ENCODE results near the gene CCR5AS.
"Not testable (repeated sequence)": the region's sequence is repeated elsewhere in the genome, so short reads cannot be mapped to it uniquely, and the experiment has no call there.

Gene CCR5AS

DNA sequence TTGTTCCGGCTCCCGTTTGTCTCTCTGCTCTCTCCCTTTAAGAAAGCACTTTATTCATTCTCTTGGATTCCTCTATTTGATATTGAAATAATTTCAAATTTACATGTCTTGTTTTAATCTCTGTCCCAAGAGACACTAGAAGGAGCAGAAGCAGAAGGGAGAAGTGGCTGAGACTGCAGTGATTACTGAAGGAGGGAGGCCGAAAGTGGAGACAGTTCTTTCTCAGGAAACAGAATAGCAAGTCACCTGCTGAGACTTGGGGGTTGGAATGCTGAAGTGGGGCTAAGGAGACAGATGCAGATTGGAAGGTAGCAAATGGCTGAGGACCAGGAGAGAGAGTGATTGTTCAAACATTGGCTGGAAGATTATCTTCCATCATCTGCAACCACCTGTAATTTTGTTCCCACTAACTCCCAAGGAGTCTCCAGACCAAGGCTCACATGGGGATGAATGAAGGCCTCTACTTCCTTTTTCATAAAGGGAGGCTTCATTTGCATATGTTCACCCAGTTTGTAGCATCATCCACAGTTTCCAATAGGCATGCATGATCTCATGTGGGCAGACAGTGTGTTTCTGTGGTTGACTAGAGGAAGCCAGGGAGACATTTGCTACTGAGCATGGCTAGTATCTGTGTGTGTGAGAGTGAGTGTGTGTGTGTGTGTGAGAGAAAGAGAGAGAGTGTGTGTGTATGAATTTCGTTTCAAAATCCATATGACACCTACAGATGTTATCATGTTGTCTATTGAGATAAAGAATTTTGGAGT is 33.8 kb upstream of the CCR5AS start:
- peak overlapping the region; percentile 3 for H3K27ac Mint-ChIP-seq
- no peak overlapping the region for H3K4me3 Mint-ChIP-seq (ENCODE audit: low read depth)
- H3K27me3 Mint-ChIP-seq (ENCODE audit: low read depth) = peaks cover 13% of the 10 kb centered on the region
- no peaks in the 10 kb centered on the region for H3K9me3 Mint-ChIP-seq
- no peaks in the 10 kb centered on the region for H3K36me3 Mint-ChIP-seq (ENCODE audit: low read depth)
- peaks cover 18% of the 10 kb centered on the region for H3K4me1 Mint-ChIP-seq (ENCODE audit: low read depth)
- intact Hi-C loops (cut with micrococcal nuclease) = loop anchor here (2.0 to 5.0 kb wide), 3 partner anchors 68 to 344 kb away; partner anchors contain the start of gene CCR5
- peak; percentile 28 for DNase-seq (ENCODE audit: low spot score)

GRCh38 chr3:46438831-46439230 is 32.0 kb upstream of the CCR5AS start:
- Mint-ChIP-seq H3K4me1 (ENCODE audit: low read depth) (peaks cover 18% of the 10 kb centered on the region), H3K9me3 (no peaks in the 10 kb centered on the region), H3K27me3 (ENCODE audit: low read depth) (peaks cover 21% of the 10 kb centered on the region), H3K27ac (no peak overlapping the region), H3K36me3 (ENCODE audit: low read depth) (no peaks in the 10 kb centered on the region), H3K4me3 (ENCODE audit: low read depth) (no peak overlapping the region)
- intact Hi-C loops (cut with micrococcal nuclease) = no loop called here
- no peak for DNase-seq (ENCODE audit: low spot score)

GRCh38 chr3:46435081-46435726 is 28.3 kb upstream of the CCR5AS start:
- Mint-ChIP-seq H3K36me3 (ENCODE audit: low read depth) (no peaks in the 10 kb centered on the region), H3K4me1 (ENCODE audit: low read depth) (peaks cover 2% of the 10 kb centered on the region), H3K9me3 (peaks cover 11% of the 10 kb centered on the region), H3K4me3 (ENCODE audit: low read depth) (no peak overlapping the region), H3K27me3 (ENCODE audit: low read depth) (peaks cover 20% of the 10 kb centered on the region), H3K27ac (no peak overlapping the region)
- intact Hi-C loops (cut with micrococcal nuclease) = no loop called here
- no peak for DNase-seq (ENCODE audit: low spot score)

DNA sequence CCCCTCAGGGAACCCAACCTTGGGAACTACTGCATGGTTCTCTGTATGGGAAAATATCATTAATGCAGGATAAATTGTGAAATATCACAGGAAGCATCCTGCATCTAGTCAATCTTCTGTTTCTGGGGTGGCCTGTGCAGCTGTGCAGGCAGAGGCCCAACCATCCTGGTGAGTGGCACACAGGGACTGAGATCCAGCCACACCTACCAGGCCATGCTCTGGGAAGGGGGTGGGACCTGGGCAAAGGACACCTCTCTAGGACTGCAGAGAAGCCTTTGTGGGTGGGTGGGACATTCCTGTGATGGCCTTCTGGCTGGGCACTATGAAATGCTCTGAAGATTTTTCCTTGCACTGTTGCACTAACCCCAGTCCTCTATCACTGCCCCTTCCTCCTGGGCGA is 27.0 kb upstream of the CCR5AS start:
- peaks cover 11% of the 10 kb centered on the region for H3K9me3 Mint-ChIP-seq

DNA sequence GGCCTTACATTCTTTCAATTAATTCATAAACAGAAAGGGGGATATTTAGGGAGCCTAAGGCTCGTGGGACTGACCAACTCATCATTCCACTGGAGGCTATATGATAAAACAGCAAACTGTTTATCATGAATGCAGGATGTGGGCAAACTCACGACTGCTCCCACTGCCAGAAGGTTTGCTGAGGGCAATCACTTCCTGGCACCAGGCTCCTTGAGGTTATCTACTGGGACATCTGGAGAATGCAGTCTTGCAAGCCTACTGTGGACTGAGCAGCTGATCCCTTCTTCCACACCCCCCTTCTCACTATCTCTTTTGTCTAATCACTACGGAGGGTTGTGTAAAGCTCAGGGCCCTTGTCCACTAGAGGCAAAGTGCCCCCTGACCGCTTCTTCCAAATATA is 26.3 kb upstream of the CCR5AS start:
- H3K4me1 Mint-ChIP-seq (ENCODE audit: low read depth); H3K27ac Mint-ChIP-seq; H3K36me3 Mint-ChIP-seq (ENCODE audit: low read depth); intact Hi-C loops (cut with micrococcal nuclease); H3K4me3 Mint-ChIP-seq (ENCODE audit: low read depth); DNase-seq (ENCODE audit: low spot score): not testable (repeated sequence)
- Mint-ChIP-seq H3K27me3 (ENCODE audit: low read depth) (peaks cover 28% of the 10 kb centered on the region), H3K9me3 (peaks cover 11% of the 10 kb centered on the region)

More for the DNA sequence above, 27.0 kb upstream of the CCR5AS start:
- DNase-seq (ENCODE audit: low spot score) = no peak
- Mint-ChIP-seq H3K27me3 (ENCODE audit: low read depth) (peaks cover 24% of the 10 kb centered on the region), H3K4me1 (ENCODE audit: low read depth) (peaks cover 2% of the 10 kb centered on the region), H3K36me3 (ENCODE audit: low read depth) (no peaks in the 10 kb centered on the region), H3K27ac (no peak overlapping the region), H3K4me3 (ENCODE audit: low read depth) (no peak overlapping the region)
- intact Hi-C loops (cut with micrococcal nuclease) = no loop called here

GRCh38 chr3:46431905-46432304 is 25.0 kb upstream of the CCR5AS start:
- H3K4me3 Mint-ChIP-seq (ENCODE audit: low read depth); intact Hi-C loops (cut with micrococcal nuclease); DNase-seq (ENCODE audit: low spot score); H3K4me1 Mint-ChIP-seq (ENCODE audit: low read depth); H3K27ac Mint-ChIP-seq; H3K36me3 Mint-ChIP-seq (ENCODE audit: low read depth): not testable (repeated sequence)
- peaks cover 11% of the 10 kb centered on the region for H3K9me3 Mint-ChIP-seq
- peaks cover 24% of the 10 kb centered on the region for H3K27me3 Mint-ChIP-seq (ENCODE audit: low read depth)

GRCh38 chr3:46430879-46431278 is 24.0 kb upstream of the CCR5AS start:
- H3K4me1 Mint-ChIP-seq (ENCODE audit: low read depth); DNase-seq (ENCODE audit: low spot score); H3K27ac Mint-ChIP-seq; intact Hi-C loops (cut with micrococcal nuclease); H3K4me3 Mint-ChIP-seq (ENCODE audit: low read depth); H3K36me3 Mint-ChIP-seq (ENCODE audit: low read depth): not testable (repeated sequence)
- Mint-ChIP-seq H3K27me3 (ENCODE audit: low read depth) (peaks cover 22% of the 10 kb centered on the region), H3K9me3 (peaks cover 11% of the 10 kb centered on the region)

DNA sequence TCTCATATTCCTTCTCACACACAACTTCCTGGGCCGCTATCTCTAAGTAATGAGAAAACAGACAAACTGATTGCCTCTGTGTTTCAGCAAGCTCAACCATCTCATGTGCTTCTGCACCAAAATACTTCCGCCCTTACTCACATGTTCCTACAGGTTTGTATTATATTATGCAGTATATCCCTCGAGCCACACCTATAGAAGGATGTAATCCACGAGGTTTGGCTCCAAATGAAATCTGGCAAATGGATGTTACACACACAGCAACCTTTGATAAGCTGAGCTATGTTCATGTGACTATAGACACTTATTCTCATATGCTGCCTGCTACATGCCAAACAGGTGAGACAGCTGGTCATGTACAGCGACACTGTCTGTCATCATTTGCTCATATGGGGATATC is 22.8 kb upstream of the CCR5AS start:
- no peak for DNase-seq (ENCODE audit: low spot score)
- no peak overlapping the region for H3K27ac Mint-ChIP-seq
- H3K27me3 Mint-ChIP-seq (ENCODE audit: low read depth) = peaks cover 19% of the 10 kb centered on the region
- peaks cover 2% of the 10 kb centered on the region for H3K4me1 Mint-ChIP-seq (ENCODE audit: low read depth)
- no peaks in the 10 kb centered on the region for H3K36me3 Mint-ChIP-seq (ENCODE audit: low read depth)
- no peak overlapping the region for H3K4me3 Mint-ChIP-seq (ENCODE audit: low read depth)
- peaks cover 11% of the 10 kb centered on the region for H3K9me3 Mint-ChIP-seq
- intact Hi-C loops (cut with micrococcal nuclease) = no loop called here

GRCh38 chr3:46429250-46429649 is 22.4 kb upstream of the CCR5AS start:
- intact Hi-C loops (cut with micrococcal nuclease) = no loop called here
- DNase-seq (ENCODE audit: low spot score) = no peak
- Mint-ChIP-seq H3K27me3 (ENCODE audit: low read depth) (peaks cover 17% of the 10 kb centered on the region), H3K4me3 (ENCODE audit: low read depth) (no peak overlapping the region), H3K36me3 (ENCODE audit: low read depth) (no peaks in the 10 kb centered on the region), H3K4me1 (ENCODE audit: low read depth) (peaks cover 2% of the 10 kb centered on the region), H3K27ac (no peak overlapping the region), H3K9me3 (peaks cover 11% of the 10 kb centered on the region)

GRCh38 chr3:46427916-46428833 is 21.3 kb upstream of the CCR5AS start:
- Mint-ChIP-seq H3K36me3 (ENCODE audit: low read depth) (no peaks in the 10 kb centered on the region), H3K4me3 (ENCODE audit: low read depth) (no peak overlapping the region), H3K9me3 (peaks cover 11% of the 10 kb centered on the region), H3K4me1 (ENCODE audit: low read depth) (no peaks in the 10 kb centered on the region), H3K27ac (no peak overlapping the region), H3K27me3 (ENCODE audit: low read depth) (peaks cover 12% of the 10 kb centered on the region)
- no peak for DNase-seq (ENCODE audit: low spot score)
- intact Hi-C loops (cut with micrococcal nuclease) = no loop called here

DNA sequence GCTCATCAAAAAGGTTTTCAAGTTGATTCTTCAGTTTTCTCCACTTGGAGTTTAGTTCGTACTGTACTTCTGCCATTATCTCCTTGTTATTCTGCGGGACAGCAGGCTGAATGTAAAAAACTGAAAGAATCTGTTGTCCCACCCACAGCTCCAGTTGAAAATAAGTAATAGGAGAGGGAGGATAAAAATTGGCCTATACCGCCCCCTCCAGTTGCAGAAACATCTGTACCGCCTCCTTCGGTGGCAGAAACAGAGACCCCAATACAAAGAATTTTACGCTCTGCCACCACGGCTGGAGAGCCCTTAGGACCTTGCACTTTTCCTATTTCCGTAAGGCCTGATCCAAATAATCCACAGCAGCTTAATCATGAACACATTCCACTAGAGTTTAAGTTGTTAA is 20.5 kb upstream of the CCR5AS start:
- H3K4me1 Mint-ChIP-seq (ENCODE audit: low read depth); H3K27ac Mint-ChIP-seq; DNase-seq (ENCODE audit: low spot score); H3K4me3 Mint-ChIP-seq (ENCODE audit: low read depth); H3K9me3 Mint-ChIP-seq; intact Hi-C loops (cut with micrococcal nuclease); H3K36me3 Mint-ChIP-seq (ENCODE audit: low read depth): not testable (repeated sequence)
- peaks cover 12% of the 10 kb centered on the region for H3K27me3 Mint-ChIP-seq (ENCODE audit: low read depth)

DNA sequence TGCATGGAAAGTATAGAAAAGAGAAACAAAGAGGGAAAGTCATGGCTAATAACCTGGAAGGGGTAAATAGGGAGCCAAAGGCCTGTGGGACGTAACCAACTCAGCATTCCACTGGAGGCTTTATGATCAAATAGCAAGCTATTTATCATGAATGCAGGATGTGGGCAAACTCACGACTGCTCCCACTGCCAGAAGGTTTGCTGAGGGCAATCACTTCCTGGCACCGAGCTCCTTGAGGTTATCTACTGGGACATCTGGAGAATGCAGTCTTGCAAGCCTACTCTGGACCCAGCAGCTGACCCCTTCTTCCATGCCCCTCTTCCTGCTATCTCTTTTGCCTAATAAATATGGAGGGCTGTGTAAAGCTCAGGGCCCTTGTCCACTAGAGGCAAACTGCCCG is 19.6 kb upstream of the CCR5AS start:
- H3K27ac Mint-ChIP-seq; H3K36me3 Mint-ChIP-seq (ENCODE audit: low read depth); H3K4me1 Mint-ChIP-seq (ENCODE audit: low read depth); H3K9me3 Mint-ChIP-seq; intact Hi-C loops (cut with micrococcal nuclease); H3K4me3 Mint-ChIP-seq (ENCODE audit: low read depth); DNase-seq (ENCODE audit: low spot score): not testable (repeated sequence)
- H3K27me3 Mint-ChIP-seq (ENCODE audit: low read depth) = peaks cover 12% of the 10 kb centered on the region

Measured in activated T-helper 2 cell treated with anti-CD3 and anti-CD28 coated beads, Interferon-gamma antibody, Interleukin-2, Interleukin-4, amounts not matched to agents 10 μg/mL and 5 μg/mL and 100 μg/mL, durations not matched to agents 14 hours and 24 hours and 36 hours (primary cell).